ENCODE results near the gene C16orf89.

DNA sequence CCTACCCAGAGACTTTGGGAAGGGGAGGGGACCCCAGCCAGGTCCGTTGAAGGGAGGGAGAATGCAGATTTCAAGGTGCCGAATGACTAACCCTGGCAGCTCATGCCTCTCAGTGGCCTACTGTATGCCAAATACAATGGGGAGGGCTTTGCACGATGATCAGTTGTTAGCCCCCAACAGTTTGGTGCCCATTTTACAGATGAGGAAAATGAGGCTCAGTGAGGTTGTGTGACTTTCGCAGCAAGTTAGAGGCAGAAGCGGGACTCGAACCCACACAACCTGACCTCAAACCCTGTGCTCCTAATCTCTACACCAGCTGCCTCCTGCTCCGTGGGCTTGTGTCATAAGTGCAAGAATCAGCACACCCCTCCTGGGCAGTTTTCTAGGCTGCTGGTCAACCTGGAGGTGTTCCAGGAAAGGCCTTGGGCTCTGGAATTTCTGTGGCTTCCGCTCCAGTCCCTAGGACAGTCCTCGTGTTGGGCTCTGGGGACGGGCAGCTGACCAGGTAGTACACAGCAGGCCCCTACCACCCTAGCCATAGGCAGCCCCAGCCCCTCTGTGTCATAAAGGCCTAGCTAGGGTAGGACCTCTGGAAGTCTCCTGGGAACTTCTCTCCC, 20.1 kb downstream of the C16orf89 start:
- TF ChIP-seq, protein P1, sequence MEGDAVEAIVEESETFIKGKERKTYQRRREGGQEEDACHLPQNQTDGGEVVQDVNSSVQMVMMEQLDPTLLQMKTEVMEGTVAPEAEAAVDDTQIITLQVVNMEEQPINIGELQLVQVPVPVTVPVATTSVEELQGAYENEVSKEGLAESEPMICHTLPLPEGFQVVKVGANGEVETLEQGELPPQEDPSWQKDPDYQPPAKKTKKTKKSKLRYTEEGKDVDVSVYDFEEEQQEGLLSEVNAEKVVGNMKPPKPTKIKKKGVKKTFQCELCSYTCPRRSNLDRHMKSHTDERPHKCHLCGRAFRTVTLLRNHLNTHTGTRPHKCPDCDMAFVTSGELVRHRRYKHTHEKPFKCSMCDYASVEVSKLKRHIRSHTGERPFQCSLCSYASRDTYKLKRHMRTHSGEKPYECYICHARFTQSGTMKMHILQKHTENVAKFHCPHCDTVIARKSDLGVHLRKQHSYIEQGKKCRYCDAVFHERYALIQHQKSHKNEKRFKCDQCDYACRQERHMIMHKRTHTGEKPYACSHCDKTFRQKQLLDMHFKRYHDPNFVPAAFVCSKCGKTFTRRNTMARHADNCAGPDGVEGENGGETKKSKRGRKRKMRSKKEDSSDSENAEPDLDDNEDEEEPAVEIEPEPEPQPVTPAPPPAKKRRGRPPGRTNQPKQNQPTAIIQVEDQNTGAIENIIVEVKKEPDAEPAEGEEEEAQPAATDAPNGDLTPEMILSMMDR (IDR thresholded peaks at IDR 0.05): no peak
- TF ChIP-seq POLR2AphosphoS5 (IDR thresholded peaks at IDR 0.05): no peak
- no peak for TF ChIP-seq POLR2A (IDR thresholded peaks at IDR 0.05; ENCODE audit: low read depth)
- no peak for TF ChIP-seq EP300 (IDR thresholded peaks at IDR 0.05)

Data from esophagus muscularis mucosa (tissue), 4 donors.